ENCODE measurements around the gene GPN3.
"Not testable (repeated sequence)": the region's sequence is repeated elsewhere in the genome, so short reads cannot be mapped to it uniquely, and the experiment has no call there.

The GPN3 gene

GRCh38 chr12:110444455-110444854, 23.6 kb downstream of the GPN3 start:
- no peak for DNase-seq (ENCODE audit: low read depth in 3 of 3)

DNA sequence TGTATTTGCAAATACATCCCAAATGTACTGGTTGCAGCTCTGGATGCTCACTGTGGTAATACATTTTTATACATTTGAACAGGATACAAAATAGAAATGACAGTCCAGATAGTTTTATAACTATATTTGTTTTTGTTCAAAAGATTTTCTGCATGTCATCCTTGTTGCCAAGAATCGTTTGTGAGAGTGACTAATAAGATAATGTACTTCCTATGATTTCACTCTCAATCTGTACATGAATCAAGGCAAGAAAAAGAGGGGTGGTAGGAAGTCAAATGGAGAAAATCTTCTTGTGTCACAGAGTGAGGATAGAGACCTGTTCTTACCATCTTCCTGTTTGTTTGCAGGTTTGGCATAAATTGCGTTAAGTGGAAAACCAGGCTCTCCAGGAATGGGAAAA, 31.8 kb downstream of the GPN3 start:
- DNase-seq (ENCODE audit: low read depth in 3 of 3): no peak

GRCh38 chr12:110431957-110432587, 36.0 kb downstream of the GPN3 start:
- no peak for DNase-seq (ENCODE audit: low read depth in 3 of 3)

GRCh38 chr12:110429676-110430075, 38.4 kb downstream of the GPN3 start:
- not testable (repeated sequence) for DNase-seq (ENCODE audit: low read depth in 3 of 3)

GRCh38 chr12:110426406-110426805, 41.7 kb downstream of the GPN3 start:
- DNase-seq (ENCODE audit: low read depth in 3 of 3): no peak

- DNase-seq (ENCODE audit: low read depth in 3 of 3): no peak
Measured at GRCh38 chr12:110424237-110424636, 43.8 kb downstream of the GPN3 start.

DNA sequence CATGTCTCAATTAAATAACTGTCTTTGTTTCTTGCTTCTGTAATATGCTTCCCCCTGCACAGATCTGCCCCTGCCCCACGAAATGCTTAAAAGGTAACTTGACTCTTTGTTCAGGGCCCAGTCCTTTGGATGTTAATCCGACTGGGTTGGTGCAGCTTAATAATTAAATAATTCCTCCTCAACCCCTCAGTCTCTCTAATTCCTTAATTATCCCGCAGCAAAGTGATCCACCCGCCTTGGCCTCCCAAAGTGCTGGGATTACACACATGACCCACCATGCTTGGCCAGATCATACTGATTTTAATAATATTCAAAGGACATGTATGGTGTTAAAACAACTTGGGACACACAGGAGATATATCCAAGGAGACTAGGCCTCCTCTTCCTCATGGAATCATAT, 46.4 kb downstream of the GPN3 start:
- no peak for DNase-seq (ENCODE audit: low read depth in 3 of 3)

DNA sequence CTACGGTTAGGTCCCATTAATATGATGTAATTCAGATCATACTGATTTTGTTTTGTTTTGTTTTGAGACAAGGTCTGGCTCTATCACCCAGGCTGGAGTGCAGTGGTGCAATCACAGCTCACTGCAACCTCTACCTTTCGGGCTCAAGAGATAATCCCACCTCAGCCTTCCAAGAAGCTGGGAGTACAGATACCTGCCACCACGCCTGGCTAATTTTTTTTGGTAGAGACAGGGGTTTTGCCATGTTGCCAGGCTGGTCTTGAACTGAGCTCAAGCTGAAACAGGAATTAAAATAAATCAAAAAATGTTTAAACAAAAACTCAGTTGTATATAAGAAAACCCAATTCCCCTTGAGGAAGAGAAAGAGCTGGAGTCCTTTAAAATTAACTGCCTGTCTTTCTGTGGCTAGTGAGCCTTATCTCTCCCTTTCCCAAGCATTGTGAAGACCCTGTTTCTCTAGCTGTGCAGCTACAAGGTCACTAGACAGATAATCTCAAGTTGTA, 46.8 kb downstream of the GPN3 start:
- no peak for DNase-seq (ENCODE audit: low read depth in 3 of 3)

- DNase-seq (ENCODE audit: low read depth in 3 of 3): not testable (repeated sequence)
Measured at GRCh38 chr12:110420644-110421043, 47.4 kb downstream of the GPN3 start.

DNA sequence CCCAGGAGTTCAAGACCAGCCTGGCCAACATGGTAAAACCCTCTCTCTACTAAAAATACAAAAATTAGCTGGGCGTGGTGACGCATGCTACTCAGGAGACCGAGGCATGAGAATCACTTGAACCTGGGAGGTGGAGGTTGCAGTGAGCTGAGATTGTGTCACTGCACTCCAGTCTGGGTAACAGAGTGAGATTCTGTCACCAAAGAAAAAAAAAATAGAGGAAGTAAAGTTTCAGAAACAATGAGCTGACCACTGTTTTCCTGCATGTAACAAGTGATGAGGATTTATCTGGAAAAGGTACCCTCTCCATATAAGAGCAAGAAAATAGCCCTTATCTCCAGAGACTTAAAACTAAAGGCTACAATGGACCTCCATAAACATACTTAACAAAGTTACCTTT, 50.9 kb downstream of the GPN3 start:
- not testable (repeated sequence) for DNase-seq (ENCODE audit: low read depth in 3 of 3)

DNA sequence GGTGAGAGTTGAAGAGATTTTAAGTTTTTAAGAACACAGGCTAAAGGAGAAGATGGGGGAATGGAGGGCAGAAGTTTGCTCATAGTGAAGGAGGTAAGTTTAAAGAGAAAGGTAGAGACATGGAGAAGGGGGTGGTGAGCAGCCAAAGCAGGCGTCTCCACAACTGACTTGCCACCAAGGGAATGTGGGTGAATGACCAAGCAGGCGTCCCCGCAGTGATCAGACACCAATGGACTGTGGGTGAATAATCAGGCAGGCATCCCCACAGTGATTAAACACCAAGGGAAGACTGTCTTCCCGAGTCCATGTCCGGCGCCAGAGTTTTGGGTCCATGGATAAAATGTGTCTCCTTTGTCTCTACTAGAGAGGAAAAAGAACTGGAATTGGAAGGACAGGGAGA, 58.0 kb downstream of the GPN3 start:
- DNase-seq (ENCODE audit: low read depth in 3 of 3): not testable (repeated sequence)

GRCh38 chr12:110405126-110405662, 62.9 kb downstream of the GPN3 start:
- DNase-seq (ENCODE audit: low read depth in 3 of 3): not testable (repeated sequence)

DNA sequence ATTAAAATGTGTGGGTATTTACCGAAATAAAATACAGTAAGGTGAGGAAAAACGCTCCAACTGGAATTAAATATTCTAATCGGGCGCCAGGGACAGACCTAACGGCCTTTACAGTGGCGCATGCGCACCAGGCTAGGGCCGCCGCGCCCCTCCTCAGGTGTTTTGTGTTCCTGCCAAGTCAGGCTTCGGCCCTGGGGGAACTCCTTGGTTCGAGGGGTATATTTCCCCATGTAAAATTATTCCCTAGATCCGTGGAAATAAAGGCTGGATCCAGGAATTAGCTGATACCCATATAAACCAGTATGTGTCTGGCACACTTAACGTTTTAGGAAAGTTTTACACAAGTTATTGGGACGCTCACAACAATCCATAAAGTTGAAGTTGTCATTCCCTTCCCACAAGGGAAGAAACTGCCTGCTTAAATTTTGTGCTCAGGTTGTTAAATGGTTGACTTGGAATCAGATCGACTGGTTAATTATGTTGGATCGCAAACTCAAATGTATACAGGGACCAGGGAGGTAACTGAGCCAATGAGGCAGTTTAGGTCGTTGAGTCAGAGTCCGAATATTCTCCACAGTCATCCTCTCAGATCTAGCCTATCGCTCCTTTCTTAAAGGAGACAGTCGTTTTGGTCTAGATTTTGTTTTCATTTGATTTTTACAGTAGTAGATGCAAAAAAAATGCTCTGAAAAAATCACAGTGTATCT, 63.9 kb downstream of the GPN3 start:
- DNase-seq (ENCODE audit: low read depth in 3 of 3): peak; percentile 57 to 73 (median 59)

DNA sequence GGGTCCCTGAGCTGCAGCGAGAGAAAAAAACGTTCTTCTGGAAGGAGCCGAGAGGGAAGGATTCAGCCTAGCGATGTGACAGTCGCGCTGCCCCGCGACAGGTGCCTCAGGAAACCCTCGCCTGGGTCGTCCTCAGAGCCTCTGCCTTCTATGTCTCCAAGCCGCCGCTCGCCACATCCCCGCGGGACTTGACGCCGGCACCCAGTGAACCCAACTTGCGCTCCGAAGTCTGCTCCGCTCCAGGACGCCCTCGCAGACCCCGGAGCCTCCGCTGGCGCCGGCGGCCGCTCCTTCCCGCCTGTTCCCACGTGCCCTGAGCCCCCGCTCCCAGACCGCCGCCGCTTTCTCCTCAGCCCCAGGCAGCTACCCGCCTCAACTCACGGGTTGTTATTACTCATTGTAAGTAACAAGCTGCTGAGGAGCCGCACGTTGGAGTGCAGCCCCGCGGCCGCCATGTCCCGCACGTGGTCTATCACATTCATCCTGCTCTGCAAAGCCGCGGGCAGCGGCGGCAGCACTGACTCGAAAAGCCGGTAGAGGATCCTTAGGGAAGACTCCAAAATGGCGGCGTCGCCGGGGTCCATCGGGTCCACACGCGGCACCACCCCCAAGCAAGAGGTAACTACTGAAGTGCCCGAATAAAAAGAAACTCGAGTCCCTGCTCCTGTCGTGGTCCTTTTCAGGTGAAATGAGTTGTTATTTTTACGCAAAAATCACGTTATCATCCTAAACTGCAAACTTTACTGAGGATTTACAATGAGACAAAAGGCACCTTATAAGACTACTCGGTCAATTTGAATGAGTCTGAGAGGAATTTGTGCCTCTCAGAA, 64.7 kb downstream of the GPN3 start, which contains the start of gene ANAPC7:
TSS of gene ANAPC7 (minus strand) at position 563 of the 830 bp plus-strand sequence. CDS start at position 482, 81 bp downstream.
- DNase-seq (ENCODE audit: low read depth in 3 of 3): peak; percentile 62 to 77 (median 71)
